Measurements from ENCODE around the gene SF3A1. TPM values are rescaled to one million over a fixed set of nuclear protein-coding genes. Genes with fewer than 3 reads are reported as not detected.

The SF3A1 gene
- total and polyA plus RNA-seq, 2 of the 8 experiments (the other 6 are each of a cell fraction or from before 2014, with no cell fraction given) = 27.8 to 285 TPM

DNA sequence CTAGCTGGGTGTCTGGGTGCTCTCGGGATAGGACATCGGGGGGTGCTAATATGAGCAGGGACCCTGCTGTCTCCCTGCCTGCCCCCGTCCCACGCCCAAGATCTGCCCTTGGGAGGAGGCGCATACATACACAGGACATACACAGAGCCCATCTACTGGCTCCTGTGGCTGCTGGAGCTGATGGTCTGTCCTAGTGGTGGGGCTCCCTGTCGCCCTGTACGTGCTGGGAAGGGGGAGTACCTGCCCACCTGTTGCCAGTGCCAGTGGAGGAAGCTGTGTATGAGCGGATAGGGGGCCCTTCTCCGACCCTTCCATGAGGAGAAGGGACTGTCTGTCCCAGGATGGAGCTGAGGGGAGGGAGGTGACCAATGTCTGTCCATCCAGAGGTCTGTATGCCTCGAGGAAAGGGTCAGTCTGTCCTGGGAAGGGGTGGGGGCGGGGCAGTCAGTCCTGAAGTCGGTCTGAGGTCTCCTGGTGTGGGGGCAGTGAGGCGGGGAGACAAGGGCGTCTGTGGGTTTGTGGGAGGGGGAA lies 30.9 kb downstream of the SF3A1 start:
- Histone ChIP-seq H3K36me3 (ENCODE audit: control insufficient read depth in 2 of 4, insufficient read depth in 4 of 4, low read length in 3 of 4) (peaks cover 0 to 4% (median 1%) of the 10 kb centered on the region in 4 experiments; a peak in 2 of 8 replicates), H3K4me1 (replicated peaks in 1 of 4; ENCODE audit: control insufficient read depth in 3 of 4, insufficient read depth in 4 of 4, low read length in 3 of 4) (peaks cover 0 to 14% (median 7%) of the 10 kb centered on the region in 4 experiments; a peak in 6 of 7 replicates), H3K4me3 (ENCODE audit: extremely low read depth in 1 of 4, insufficient read depth in 2 of 4, low read depth in 3 of 4, low read length in 4 of 4) (peak overlapping the region; percentile 21 to 99 (median 73); a peak in 6 of 8 replicates), H2BK5ac (ENCODE audit: low read depth, low read length) (0 out of 2 replicates have a peak overlapping the region, but pooled peaks have one; percentile 30), H2AK5ac (ENCODE audit: low read depth, low read length) (no peak overlapping the region), H4K8ac (ENCODE audit: extremely low read depth, insufficient read depth, low read length) (no peak overlapping the region), H4K91ac (replicated peaks; ENCODE audit: insufficient read length, low read length) (no peak overlapping the region), H3K23ac (ENCODE audit: insufficient read length) (no peak overlapping the region), H3K9ac (replicated peaks in 1 of 4; ENCODE audit: extremely low read depth in 1 of 4, low read depth in 3 of 4, low read length in 3 of 4) (no peak overlapping the region; a peak in 1 of 7 replicates), H3K4ac (replicated peaks; ENCODE audit: insufficient read length, low read depth, low read length) (no peak overlapping the region), H3K14ac (ENCODE audit: insufficient read length) (no peak overlapping the region), H4K5ac (ENCODE audit: insufficient read length, low read depth, low read length) (no peak overlapping the region), H2BK15ac (ENCODE audit: low read length) (0 out of 2 replicates have a peak overlapping the region, but pooled peaks have one; percentile 29), H3K23me2 (ENCODE audit: low read depth, low read length) (peaks cover 4% of the 10 kb centered on the region), H3K27me3 (replicated peaks in 1 of 4; ENCODE audit: control insufficient read depth in 3 of 4, extremely low read depth in 1 of 4, insufficient read depth in 3 of 4, low read length in 3 of 4) (no peaks in the 10 kb centered on the region), H3K18ac (ENCODE audit: extremely low read depth, low read length) (no peak overlapping the region), H3K56ac (replicated peaks; ENCODE audit: insufficient read length, low read depth, low read length) (no peak overlapping the region), H4K20me1 (replicated peaks in 1 of 2; ENCODE audit: control insufficient read depth in 1 of 2, insufficient read depth in 2 of 2, low read length in 2 of 2) (peaks cover 0 to 7% of the 10 kb centered on the region in 2 experiments), H2BK20ac (ENCODE audit: low read length) (0 out of 2 replicates have a peak overlapping the region, but pooled peaks have one; percentile 1), H3K79me2 (ENCODE audit: control insufficient read depth in 1 of 2, insufficient read depth in 2 of 2, low read length in 2 of 2) (no peaks in the 10 kb centered on the region), H3K79me1 (ENCODE audit: low read depth, low read length) (no peaks in the 10 kb centered on the region; the same call in none of the 2 replicates), H3K27ac (ENCODE audit: low read depth, low read length) (no peak overlapping the region), H3K4me2 (ENCODE audit: insufficient read depth in 1 of 2, low read depth in 2 of 2, low read length in 2 of 2) (peak overlapping the region; percentile 57 to 91), H2AFZ (ENCODE audit: low read length) (no peak overlapping the region), H2BK12ac (ENCODE audit: low read depth, low read length) (no peak overlapping the region), H3K9me3 (ENCODE audit: insufficient read depth in 2 of 2, low read depth in 1 of 2, low read length in 1 of 2) (no peaks in the 10 kb centered on the region), H2BK120ac (replicated peaks; ENCODE audit: low read depth, low read length) (no peak overlapping the region)
- no peak for DNase-seq (ENCODE audit: low read depth in 1 of 2, low spot score in 2 of 2)
- no peak for FAIRE-seq
- no peak for TF ChIP-seq CEBPB (IDR thresholded peaks at IDR 0.05; ENCODE audit: low read depth, low read length)
- 0 out of 4 replicates have a peak, but pooled peaks of 1 of the 2 experiments have one; percentile 6 for TF ChIP-seq SIN3A (conservative IDR thresholded peaks at IDR 0.05 in 1 of 2, IDR thresholded peaks at IDR 0.05 in 1 of 2; ENCODE audit: low read depth in 1 of 2, low read length in 2 of 2)
- 70% methylated on average over 11 of the region's 14 CpGs; no CpG with 5 or more reads in 1 of the 2 experiments for WGBS, 2 experiments (ENCODE audit: extremely low coverage in 1 of 2, insufficient coverage in 1 of 2, insufficient read length in 1 of 2, insufficient replicate concordance in 2 of 2, low coverage in 1 of 2, low lambda C conversion rate in 2 of 2, missing lambda C conversion rate in 1 of 2)
- ChIA-PET CTCF (ENCODE audit: partially characterized antibody) (interaction anchor here (1.2 to 20.1 kb wide), 3 partner anchors 18 to 45 kb away, joined by 3 to 203 read pairs (median 3); partner anchors contain the start of gene CASTOR1), POLR2A (ENCODE audit: partially characterized antibody) (interaction anchor here (0.5 to 3.2 kb wide), 4 partner anchors 11 to 311 kb away, joined by 3 to 28 read pairs (median 4); partner anchors contain the start of genes CCDC157 and SF3A1)
